Peyer's patch (tissue), 4 donors: ENCODE measurements around the gene CHAT.

ENCODE experiments used
- CTCF ChIP-seq, 6 experiments: fragments of 450-650 bp in 4 of 6; fragments of 200-600 bp in 2 of 6; sonication (generic) in 1 of 6; IDR thresholded peaks; one replicate each; pipeline ENCODE4 v1.5.1; 2017 to 2019; ENCODE audit warnings: antibody characterized with exemption in 6 of 6, mild to moderate bottlenecking in 3 of 6, moderate library complexity in 1 of 6
- POLR2A ChIP-seq, 2 donors: fragments of 450-650 bp; IDR thresholded peaks; one replicate each; pipeline ENCODE4 v1.5.1; 2017; ENCODE audit warnings: antibody characterized with exemption in 2 of 2, mild to moderate bottlenecking in 2 of 2, moderate library complexity in 2 of 2

GRCh38 chr10:49634069-49634660 lies 20.3 kb downstream of the CHAT start:
- TF ChIP-seq CTCF (IDR thresholded peaks at IDR 0.05) (no peak), POLR2A (IDR thresholded peaks at IDR 0.05) (no peak)
